ENCODE data around the gene KIRREL2. TPM values are rescaled to one million over a fixed set of nuclear protein-coding genes. Genes with fewer than 3 reads are reported as not detected.

KIRREL2 gene
- total and polyA plus RNA-seq, 2 donors (not counting 1 experiment from before 2014, with no cell fraction given): not detected

GRCh38 chr19:35860818-35861639 lies 4.3 kb downstream of the KIRREL2 start:
- Histone ChIP-seq H3K4me2 (replicated peaks; ENCODE audit: low read depth, low read length, poor library complexity, severe bottlenecking) (peak overlapping the region; percentile 28), H3K27me3 (replicated peaks in 1 of 4; ENCODE audit: control extremely low read depth in 1 of 4, control insufficient read depth in 3 of 4, insufficient read depth in 4 of 4, low read length in 3 of 4) (peaks cover 0 to 75% (median 22%) of the 10 kb centered on the region in 4 experiments)
- no peak overlapping the region for H3K27ac Mint-ChIP-seq

More at GRCh38 chr19:35860818-35861639, 4.3 kb downstream of the KIRREL2 start:
- no peak overlapping the region for H3K4me3 Mint-ChIP-seq
- H3K36me3 ChIP-seq (replicated peaks in 1 of 2; ENCODE audit: control extremely low read depth in 1 of 2, control insufficient read depth in 1 of 2, extremely low read depth in 1 of 2, insufficient read depth in 2 of 2, low read length in 1 of 2): no peaks in the 10 kb centered on the region
- no peak for ATAC-seq (ENCODE audit: low read depth)
- WGBS (ENCODE audit: insufficient coverage): 14% methylated on average over 53 of the region's 55 CpGs
- H3K4me1 Mint-ChIP-seq: peaks cover 11% of the 10 kb centered on the region
- H3K9me3 ChIP-seq (ENCODE audit: control extremely low read depth in 1 of 3, control insufficient read depth in 2 of 3, insufficient read depth in 1 of 3, low read length in 2 of 3): peaks cover 0 to 31% (median 0%) of the 10 kb centered on the region in 3 donors
- peak overlapping the region; percentile 38 for H2AFZ ChIP-seq (ENCODE audit: insufficient read depth, low read depth, low read length, poor library complexity, severe bottlenecking)
- no peaks in the 10 kb centered on the region for H3K9me3 Mint-ChIP-seq (ENCODE audit: insufficient read depth)
- POLR2A ChIA-PET: no interaction called here
- H3K27me3 Mint-ChIP-seq: peaks cover 65% of the 10 kb centered on the region
- peaks cover 21 to 26% of the 10 kb centered on the region in 2 donors for H3K4me1 ChIP-seq (ENCODE audit: control insufficient read depth in 2 of 2, insufficient read depth in 2 of 2, low read length in 2 of 2)
- CTCF ChIA-PET: no interaction called here
- DNase-seq: peak; percentile 30
- intact Hi-C loops (cut with micrococcal nuclease): no loop called here
- no peaks in the 10 kb centered on the region for H4K20me1 ChIP-seq (ENCODE audit: control insufficient read depth, insufficient read depth, low read length, poor library complexity, severe bottlenecking)
- H3K9ac ChIP-seq (ENCODE audit: low read length): no peak overlapping the region
- H3K27ac ChIP-seq (ENCODE audit: low read length in 2 of 2): no peak overlapping the region
- TF ChIP-seq, protein P1, sequence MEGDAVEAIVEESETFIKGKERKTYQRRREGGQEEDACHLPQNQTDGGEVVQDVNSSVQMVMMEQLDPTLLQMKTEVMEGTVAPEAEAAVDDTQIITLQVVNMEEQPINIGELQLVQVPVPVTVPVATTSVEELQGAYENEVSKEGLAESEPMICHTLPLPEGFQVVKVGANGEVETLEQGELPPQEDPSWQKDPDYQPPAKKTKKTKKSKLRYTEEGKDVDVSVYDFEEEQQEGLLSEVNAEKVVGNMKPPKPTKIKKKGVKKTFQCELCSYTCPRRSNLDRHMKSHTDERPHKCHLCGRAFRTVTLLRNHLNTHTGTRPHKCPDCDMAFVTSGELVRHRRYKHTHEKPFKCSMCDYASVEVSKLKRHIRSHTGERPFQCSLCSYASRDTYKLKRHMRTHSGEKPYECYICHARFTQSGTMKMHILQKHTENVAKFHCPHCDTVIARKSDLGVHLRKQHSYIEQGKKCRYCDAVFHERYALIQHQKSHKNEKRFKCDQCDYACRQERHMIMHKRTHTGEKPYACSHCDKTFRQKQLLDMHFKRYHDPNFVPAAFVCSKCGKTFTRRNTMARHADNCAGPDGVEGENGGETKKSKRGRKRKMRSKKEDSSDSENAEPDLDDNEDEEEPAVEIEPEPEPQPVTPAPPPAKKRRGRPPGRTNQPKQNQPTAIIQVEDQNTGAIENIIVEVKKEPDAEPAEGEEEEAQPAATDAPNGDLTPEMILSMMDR (IDR thresholded peaks at IDR 0.05): no peak
- TF ChIP-seq EZH2 (IDR thresholded peaks at IDR 0.05; ENCODE audit: borderline replicate concordance, insufficient read depth, low read depth, low read length, poor library complexity, severe bottlenecking): no peak
- H3K79me2 ChIP-seq (ENCODE audit: control insufficient read depth, insufficient read depth, low read length): no peaks in the 10 kb centered on the region
- H3K4me3 ChIP-seq (ENCODE audit: control extremely low read depth in 1 of 5, extremely low read depth in 1 of 5, insufficient read depth in 1 of 5, low read depth in 2 of 5, low read length in 4 of 5): no peak overlapping the region

All from B cell (primary cell).